ENCODE data around the gene FBXW5. TPM values are rescaled to one million over a fixed set of nuclear protein-coding genes. Genes with fewer than 3 reads are reported as not detected.

FBXW5 gene
- total RNA-seq, 1 donor from 2014 or later: 94.4 TPM

- DNase-seq (ENCODE audit: low spot score): no peak
- Mint-ChIP-seq H3K4me3 (ENCODE audit: low read depth) (no peak overlapping the region), H3K4me1 (ENCODE audit: low read depth) (peaks cover 24% of the 10 kb centered on the region), H3K36me3 (ENCODE audit: low read depth) (peaks cover 63% of the 10 kb centered on the region), H3K27ac (peak overlapping the region; percentile 62), H3K27me3 (ENCODE audit: low read depth) (no peaks in the 10 kb centered on the region), H3K9me3 (no peaks in the 10 kb centered on the region)
- intact Hi-C loops (cut with micrococcal nuclease): no loop called here
Measured at GRCh38 chr9:136907011-136907914, 37.3 kb downstream of the FBXW5 start.

DNA sequence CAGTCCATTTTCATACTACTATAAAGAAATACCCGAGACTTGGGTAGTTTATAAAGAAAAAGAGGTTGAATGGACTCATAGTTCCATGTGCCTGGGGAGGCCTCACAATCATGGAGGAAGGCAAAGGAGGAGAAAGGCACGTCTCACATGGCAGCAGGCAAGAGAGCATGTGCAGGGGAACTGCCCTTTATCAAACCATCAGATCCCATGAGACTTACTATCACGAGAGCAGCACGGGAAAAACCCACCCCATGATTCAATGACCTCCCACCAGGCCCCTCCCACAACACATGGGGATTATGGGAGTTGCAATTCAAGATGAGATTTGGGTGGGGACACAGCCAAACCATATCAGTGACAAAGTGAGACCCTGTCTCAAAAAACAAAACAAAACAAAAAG, 38.3 kb downstream of the FBXW5 start:
- Mint-ChIP-seq H3K27ac (peak overlapping the region; percentile 83), H3K4me3 (ENCODE audit: low read depth) (no peak overlapping the region), H3K4me1 (ENCODE audit: low read depth) (peaks cover 33% of the 10 kb centered on the region), H3K36me3 (ENCODE audit: low read depth) (peaks cover 71% of the 10 kb centered on the region), H3K9me3 (no peaks in the 10 kb centered on the region), H3K27me3 (ENCODE audit: low read depth) (no peaks in the 10 kb centered on the region)
- no peak for DNase-seq (ENCODE audit: low spot score)
- intact Hi-C loops (cut with micrococcal nuclease): no loop called here

DNA sequence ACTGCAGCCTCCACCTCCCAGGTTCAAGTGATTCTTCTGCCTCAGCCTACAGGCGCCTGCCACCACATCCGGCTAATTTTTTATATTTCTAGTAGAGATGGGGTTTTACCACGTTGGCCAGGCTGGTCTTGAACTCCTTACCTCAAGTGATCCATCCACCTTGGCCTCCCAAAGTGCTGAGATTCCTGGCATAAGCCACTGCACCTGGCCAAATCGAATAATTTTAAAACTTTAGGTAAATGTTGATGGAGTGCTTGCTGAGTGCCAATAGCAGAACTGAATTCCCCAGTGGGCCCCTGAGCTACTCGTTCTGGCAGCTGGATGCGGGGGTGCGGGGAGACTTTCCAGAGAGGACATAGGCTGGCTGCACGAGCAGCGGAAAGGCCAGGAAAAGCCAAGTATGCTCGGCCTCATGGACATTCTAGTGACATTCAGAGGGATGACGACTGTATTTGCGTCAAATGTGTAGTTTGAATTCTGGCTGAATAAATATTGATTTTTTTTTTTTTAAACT, 41.4 kb downstream of the FBXW5 start:
- H3K4me3 Mint-ChIP-seq (ENCODE audit: low read depth): peak overlapping the region; percentile 21
- H3K9me3 Mint-ChIP-seq: no peaks in the 10 kb centered on the region
- H3K4me1 Mint-ChIP-seq (ENCODE audit: low read depth): peaks cover 47% of the 10 kb centered on the region
- intact Hi-C loops (cut with micrococcal nuclease): loop anchor here (2.0 kb wide), 1 partner anchor 42 kb away; the partner anchor contains the start of genes C8G and FBXW5
- no peak for DNase-seq (ENCODE audit: low spot score)
- H3K27ac Mint-ChIP-seq: peak overlapping the region; percentile 95
- no peaks in the 10 kb centered on the region for H3K27me3 Mint-ChIP-seq (ENCODE audit: low read depth)
- H3K36me3 Mint-ChIP-seq (ENCODE audit: low read depth): peaks cover 84% of the 10 kb centered on the region

GRCh38 chr9:136902259-136902821, 42.2 kb downstream of the FBXW5 start:
- DNase-seq (ENCODE audit: low spot score): peak; percentile 81
- Mint-ChIP-seq H3K36me3 (ENCODE audit: low read depth) (peaks cover 80% of the 10 kb centered on the region), H3K9me3 (no peaks in the 10 kb centered on the region), H3K4me3 (ENCODE audit: low read depth) (peak overlapping the region; percentile 70), H3K4me1 (ENCODE audit: low read depth) (peaks cover 47% of the 10 kb centered on the region), H3K27ac (peak overlapping the region; percentile 95), H3K27me3 (ENCODE audit: low read depth) (no peaks in the 10 kb centered on the region)
- intact Hi-C loops (cut with micrococcal nuclease): loop anchor here (1.0 to 2.0 kb wide), 5 partner anchors 16 to 53 kb away; partner anchors contain the start of genes C8G, EDF1, FBXW5 and PHPT1

GRCh38 chr9:136901516-136902258, 42.9 kb downstream of the FBXW5 start:
- peak; percentile 73 for DNase-seq (ENCODE audit: low spot score)
- Mint-ChIP-seq H3K27ac (peak overlapping the region; percentile 95), H3K36me3 (ENCODE audit: low read depth) (peaks cover 78% of the 10 kb centered on the region), H3K4me3 (ENCODE audit: low read depth) (peak overlapping the region; percentile 67), H3K9me3 (no peaks in the 10 kb centered on the region), H3K27me3 (ENCODE audit: low read depth) (no peaks in the 10 kb centered on the region), H3K4me1 (ENCODE audit: low read depth) (peaks cover 52% of the 10 kb centered on the region)
- intact Hi-C loops (cut with micrococcal nuclease): loop anchor here (1.0 to 2.0 kb wide), 5 partner anchors 15 to 52 kb away; partner anchors contain the start of genes C8G, EDF1, FBXW5 and PHPT1

DNA sequence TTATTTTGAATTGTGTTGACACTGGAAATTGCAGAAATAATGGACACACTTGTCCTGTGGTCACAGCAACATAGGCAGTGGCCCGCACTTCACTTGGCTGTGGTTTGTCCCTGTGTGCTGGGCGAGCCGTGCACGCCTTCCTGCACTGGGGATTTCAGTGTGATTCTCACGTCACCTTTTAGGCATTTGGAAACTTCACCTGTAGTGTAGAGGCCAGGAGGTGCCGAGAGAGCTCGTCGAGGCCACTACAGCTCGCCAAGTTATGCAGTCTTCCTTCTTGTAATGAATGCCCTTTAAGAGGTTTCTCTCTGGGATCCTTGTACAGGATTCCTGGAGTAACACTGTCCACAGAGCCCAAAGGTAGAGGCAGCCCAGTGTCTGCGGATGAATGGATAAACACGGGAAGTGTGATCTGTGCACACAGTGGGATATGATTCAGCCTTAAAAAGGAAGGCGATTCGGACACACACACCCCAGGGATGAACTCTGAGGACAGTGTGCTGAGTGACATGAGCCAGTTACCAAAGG, 43.5 kb downstream of the FBXW5 start:
- Mint-ChIP-seq H3K9me3 (no peaks in the 10 kb centered on the region), H3K27ac (peak overlapping the region; percentile 95), H3K4me3 (ENCODE audit: low read depth) (no peak overlapping the region), H3K36me3 (ENCODE audit: low read depth) (peaks cover 75% of the 10 kb centered on the region), H3K4me1 (ENCODE audit: low read depth) (peaks cover 48% of the 10 kb centered on the region), H3K27me3 (ENCODE audit: low read depth) (no peaks in the 10 kb centered on the region)
- intact Hi-C loops (cut with micrococcal nuclease): no loop called here
- no peak for DNase-seq (ENCODE audit: low spot score)

GRCh38 chr9:136900556-136900955, 44.0 kb downstream of the FBXW5 start:
- DNase-seq (ENCODE audit: low spot score): no peak
- no peaks in the 10 kb centered on the region for H3K9me3 Mint-ChIP-seq
- H3K27ac Mint-ChIP-seq: peak overlapping the region; percentile 95
- H3K4me3 Mint-ChIP-seq (ENCODE audit: low read depth): peak overlapping the region; percentile 34
- peaks cover 47% of the 10 kb centered on the region for H3K4me1 Mint-ChIP-seq (ENCODE audit: low read depth)
- H3K27me3 Mint-ChIP-seq (ENCODE audit: low read depth): no peaks in the 10 kb centered on the region
- H3K36me3 Mint-ChIP-seq (ENCODE audit: low read depth): peaks cover 70% of the 10 kb centered on the region
- intact Hi-C loops (cut with micrococcal nuclease): no loop called here

DNA sequence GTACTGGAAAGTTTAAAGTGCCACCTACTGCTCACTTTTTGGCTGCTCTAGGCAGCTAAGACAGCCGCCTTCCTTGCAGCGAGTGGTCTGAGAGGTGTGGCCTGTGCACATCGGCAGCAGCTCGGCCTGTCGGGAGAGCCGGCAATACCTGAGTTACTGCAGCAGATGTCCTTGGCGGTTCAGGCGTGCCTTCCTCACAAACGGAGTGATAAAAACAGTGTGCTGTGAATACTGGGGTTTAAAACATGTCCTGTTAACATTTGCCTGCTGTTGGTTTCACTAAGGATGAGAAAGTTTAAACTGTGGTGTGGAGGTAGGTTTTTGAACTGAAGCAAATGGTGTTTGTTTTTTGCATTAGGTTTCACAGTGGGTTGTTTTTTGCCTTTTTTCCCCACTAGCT, 45.3 kb downstream of the FBXW5 start:
- Mint-ChIP-seq H3K27me3 (ENCODE audit: low read depth) (no peaks in the 10 kb centered on the region), H3K4me1 (ENCODE audit: low read depth) (peaks cover 42% of the 10 kb centered on the region), H3K4me3 (ENCODE audit: low read depth) (no peak overlapping the region), H3K36me3 (ENCODE audit: low read depth) (peaks cover 66% of the 10 kb centered on the region), H3K9me3 (no peaks in the 10 kb centered on the region), H3K27ac (peak overlapping the region; percentile 14)
- no peak for DNase-seq (ENCODE audit: low spot score)
- intact Hi-C loops (cut with micrococcal nuclease): no loop called here

DNA sequence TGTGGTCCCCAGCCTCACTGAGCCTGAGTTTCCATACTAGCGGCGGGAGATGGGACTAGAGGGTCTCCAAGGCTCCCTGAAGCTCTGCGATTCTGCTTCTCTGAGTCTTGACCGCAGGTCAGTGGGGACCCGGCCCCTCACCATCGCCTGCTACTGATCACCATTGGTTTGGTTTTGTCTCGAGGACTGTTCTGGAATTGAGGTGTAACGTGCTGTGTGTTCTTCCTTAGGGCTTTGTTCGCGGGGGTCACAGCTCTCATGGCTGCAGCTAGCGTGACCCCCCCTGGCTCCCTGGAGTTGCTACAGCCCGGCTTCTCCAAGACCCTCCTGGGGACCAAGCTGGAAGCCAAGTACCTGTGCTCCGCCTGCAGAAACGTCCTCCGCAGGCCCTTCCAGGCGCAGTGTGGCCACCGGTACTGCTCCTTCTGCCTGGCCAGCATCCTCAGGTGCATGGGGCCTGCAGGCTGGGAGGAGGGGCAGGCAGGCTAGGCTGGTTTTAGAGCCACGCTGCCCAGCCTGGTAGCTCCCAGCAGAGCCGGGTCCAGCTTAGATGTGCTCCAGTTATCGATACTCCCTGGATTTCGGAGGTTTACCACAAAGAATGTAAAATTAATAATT, 45.9 kb downstream of the FBXW5 start:
- peak overlapping the region; percentile 28 for H3K27ac Mint-ChIP-seq
- peaks cover 41% of the 10 kb centered on the region for H3K4me1 Mint-ChIP-seq (ENCODE audit: low read depth)
- H3K36me3 Mint-ChIP-seq (ENCODE audit: low read depth): peaks cover 68% of the 10 kb centered on the region

GRCh38 chr9:136896027-136896426, 48.5 kb downstream of the FBXW5 start:
- Mint-ChIP-seq H3K4me3 (ENCODE audit: low read depth) (no peak overlapping the region), H3K27ac (no peak overlapping the region), H3K9me3 (no peaks in the 10 kb centered on the region), H3K4me1 (ENCODE audit: low read depth) (peaks cover 19% of the 10 kb centered on the region), H3K27me3 (ENCODE audit: low read depth) (no peaks in the 10 kb centered on the region), H3K36me3 (ENCODE audit: low read depth) (peaks cover 61% of the 10 kb centered on the region)
- intact Hi-C loops (cut with micrococcal nuclease): no loop called here
- no peak for DNase-seq (ENCODE audit: low spot score)

More for the DNA sequence above, 45.9 kb downstream of the FBXW5 start:
- Mint-ChIP-seq H3K9me3 (no peaks in the 10 kb centered on the region), H3K4me3 (ENCODE audit: low read depth) (no peak overlapping the region), H3K27me3 (ENCODE audit: low read depth) (no peaks in the 10 kb centered on the region)
- intact Hi-C loops (cut with micrococcal nuclease): no loop called here
- no peak for DNase-seq (ENCODE audit: low spot score)

- Mint-ChIP-seq H3K4me3 (ENCODE audit: low read depth) (no peak overlapping the region), H3K27me3 (ENCODE audit: low read depth) (no peaks in the 10 kb centered on the region), H3K27ac (no peak overlapping the region), H3K9me3 (no peaks in the 10 kb centered on the region), H3K4me1 (ENCODE audit: low read depth) (peaks cover 9% of the 10 kb centered on the region), H3K36me3 (ENCODE audit: low read depth) (peaks cover 47% of the 10 kb centered on the region)
- no peak for DNase-seq (ENCODE audit: low spot score)
- intact Hi-C loops (cut with micrococcal nuclease): no loop called here
Measured at GRCh38 chr9:136890661-136891060, 53.9 kb downstream of the FBXW5 start.

Measured in activated T-helper 2 cell treated with anti-CD3 and anti-CD28 coated beads, Interferon-gamma antibody, Interleukin-2, Interleukin-4, amounts not matched to agents 10 μg/mL and 5 μg/mL and 100 μg/mL, durations not matched to agents 14 hours and 24 hours and 36 hours (primary cell).